CD4-positive, alpha-beta T cell treated with Interleukin-1 beta for 1 hour (primary cell): ENCODE results near the gene PI4KA.
"Not testable (repeated sequence)": the region's sequence is repeated elsewhere in the genome, so short reads cannot be mapped to it uniquely, and the experiment has no call there.

Experiments used
- DNase-seq, 2 donors: peaks; one replicate each; pipeline ENCODE4 v3.0.0-alpha.2; 2020 to 2022

PI4KA gene

DNA sequence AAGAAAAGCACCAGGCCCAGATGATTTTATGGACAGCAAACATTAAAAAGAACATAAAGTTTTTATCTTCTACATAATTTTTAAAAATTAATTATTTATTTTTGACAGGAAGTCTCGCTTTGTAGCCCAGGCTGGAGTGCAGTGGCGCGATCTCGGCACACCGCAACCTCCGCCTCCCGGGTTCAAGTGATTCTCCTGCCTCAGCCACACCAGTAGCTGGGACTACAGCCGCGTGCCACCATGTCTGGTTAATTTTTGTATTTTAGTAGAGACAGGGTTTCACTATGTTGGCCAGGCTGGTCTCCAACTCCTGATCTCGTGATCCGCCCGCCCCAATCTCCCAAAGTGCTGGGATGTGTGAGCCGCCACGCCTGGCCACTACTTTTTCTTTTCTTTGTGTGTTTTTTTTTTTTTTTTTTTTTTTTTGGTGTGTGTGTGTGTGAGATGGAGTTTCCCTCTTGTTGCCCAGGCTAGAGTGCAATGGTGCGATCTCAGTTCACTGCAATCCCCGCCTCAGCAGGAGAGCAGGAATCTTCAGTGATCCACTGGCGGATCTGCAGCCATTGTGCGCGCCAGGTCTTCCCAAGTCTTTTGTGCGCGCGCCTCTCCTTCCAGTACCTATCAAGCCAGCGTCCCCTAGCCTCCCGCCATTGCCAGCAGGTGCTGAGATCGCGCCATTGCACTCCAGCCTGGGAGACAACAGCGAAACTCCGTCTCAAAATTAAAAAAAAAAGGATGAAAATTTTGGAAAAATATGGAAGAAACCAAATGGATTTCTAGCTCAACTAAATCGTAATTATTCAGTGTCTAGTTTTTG is 171.0 kb downstream of the PI4KA start:
- DNase-seq = not testable (repeated sequence)

DNA sequence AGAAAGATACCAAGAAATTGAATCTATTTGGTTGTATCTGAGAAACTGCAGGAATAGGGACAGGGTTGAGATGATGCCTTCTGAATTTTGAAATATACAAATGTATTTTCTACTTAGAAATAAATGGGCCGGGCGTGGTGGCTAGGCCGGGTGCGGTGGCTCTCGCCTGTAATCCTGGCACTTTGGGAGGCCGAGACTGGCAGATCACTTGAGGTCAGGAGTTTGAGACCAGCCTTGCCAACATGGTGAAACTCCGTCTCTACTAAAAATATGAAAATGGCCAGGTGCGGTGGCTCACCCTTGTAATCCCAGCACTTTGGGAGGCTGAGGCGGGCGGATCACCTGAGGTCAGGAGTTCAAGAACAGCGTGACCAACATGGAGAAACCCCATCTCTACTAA is 172.8 kb downstream of the PI4KA start:
- DNase-seq = not testable (repeated sequence)

DNA sequence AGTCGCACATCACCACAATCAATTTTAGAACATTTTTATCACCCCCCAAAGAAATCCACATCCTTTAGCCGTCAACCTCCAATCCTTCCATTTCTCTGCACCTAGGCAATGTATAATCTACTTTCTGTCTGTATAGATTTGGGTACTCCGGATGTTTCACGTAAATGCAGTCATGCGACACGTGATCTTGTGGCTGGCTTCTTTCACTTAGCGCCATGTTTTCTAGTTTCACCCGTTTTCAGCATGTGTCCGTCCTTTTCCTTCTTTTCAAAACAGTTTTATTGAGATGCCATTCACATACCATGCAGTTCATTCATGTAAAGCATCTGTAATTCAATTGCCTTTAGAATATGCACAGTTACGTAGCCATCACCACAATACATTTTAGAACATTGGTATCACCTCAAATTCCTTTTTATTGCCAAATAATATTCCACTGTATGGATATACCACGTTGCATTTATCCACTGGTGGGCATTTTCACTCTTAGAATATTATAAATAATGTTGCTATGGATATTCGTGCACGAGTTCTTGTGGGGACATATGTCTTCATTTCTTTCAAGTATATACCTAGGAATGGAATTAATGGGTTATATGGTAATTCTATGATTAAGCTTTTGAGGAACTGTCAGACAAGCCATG is 179.7 kb downstream of the PI4KA start:
- DNase-seq = not testable (repeated sequence)

DNA sequence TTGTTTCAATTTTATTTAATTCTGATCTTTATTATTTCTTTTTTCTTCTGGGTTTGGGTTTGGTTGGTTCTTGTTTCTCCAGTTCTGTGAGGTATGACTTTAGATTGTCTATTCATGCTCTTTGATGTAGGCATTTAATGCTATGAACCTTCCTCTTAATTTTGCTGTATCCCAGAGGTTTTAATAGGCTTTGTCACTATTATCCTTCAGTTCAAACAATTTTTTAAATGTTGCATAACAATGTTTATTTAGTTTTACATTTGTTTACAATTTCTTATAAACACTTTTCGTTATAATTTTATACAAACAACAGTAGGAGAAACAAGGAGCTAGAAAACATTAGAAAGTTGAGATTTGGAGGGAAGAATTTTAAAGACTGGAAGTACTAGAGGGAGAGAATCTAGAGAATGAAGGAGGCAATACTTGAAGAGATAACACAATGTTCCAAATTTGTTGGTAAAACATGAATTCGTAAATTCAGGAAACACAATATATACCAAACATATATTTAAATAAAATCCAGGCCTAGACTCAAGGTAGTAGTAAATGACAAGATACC is 180.8 kb downstream of the PI4KA start:
- DNase-seq = no peak

DNA sequence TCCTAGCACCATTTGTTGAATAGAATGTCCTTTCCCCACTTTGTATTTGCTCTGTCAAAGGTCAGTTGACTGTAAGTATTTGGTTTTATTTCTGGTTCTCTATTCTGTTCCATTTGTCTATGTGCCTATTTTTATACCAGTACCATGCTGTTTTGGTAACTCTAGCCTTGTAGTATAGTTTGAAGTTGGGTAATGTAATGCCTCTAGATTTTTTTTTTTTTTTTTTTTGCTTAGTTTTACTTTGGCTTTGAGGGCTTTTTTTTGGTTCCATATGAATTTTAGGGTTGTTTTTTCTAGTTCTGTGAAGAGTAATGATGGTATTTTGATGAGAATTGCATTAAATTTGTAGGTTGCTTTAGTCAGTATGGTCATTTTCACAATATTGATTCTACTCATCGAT is 183.0 kb downstream of the PI4KA start:
- DNase-seq = not testable (repeated sequence)

DNA sequence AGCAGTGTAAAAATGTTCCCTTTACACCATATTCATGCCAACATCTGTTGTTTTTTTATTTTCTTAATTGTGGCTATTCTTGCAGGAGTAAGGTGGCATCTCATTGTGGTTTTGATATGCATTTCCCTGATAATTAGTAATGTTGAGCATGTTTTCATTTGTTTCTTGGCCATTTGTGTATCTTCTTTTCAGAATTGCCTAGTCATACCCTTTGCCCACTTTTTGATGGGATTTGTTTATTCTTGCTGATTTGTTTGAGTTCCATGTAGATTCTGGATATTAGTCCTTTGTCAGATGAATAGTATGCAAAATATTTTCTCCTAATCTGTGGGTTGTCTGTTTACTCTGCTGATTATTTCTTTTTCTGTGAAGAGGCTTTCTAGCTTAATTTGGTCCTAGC is 183.6 kb downstream of the PI4KA start:
- DNase-seq = no peak

DNA sequence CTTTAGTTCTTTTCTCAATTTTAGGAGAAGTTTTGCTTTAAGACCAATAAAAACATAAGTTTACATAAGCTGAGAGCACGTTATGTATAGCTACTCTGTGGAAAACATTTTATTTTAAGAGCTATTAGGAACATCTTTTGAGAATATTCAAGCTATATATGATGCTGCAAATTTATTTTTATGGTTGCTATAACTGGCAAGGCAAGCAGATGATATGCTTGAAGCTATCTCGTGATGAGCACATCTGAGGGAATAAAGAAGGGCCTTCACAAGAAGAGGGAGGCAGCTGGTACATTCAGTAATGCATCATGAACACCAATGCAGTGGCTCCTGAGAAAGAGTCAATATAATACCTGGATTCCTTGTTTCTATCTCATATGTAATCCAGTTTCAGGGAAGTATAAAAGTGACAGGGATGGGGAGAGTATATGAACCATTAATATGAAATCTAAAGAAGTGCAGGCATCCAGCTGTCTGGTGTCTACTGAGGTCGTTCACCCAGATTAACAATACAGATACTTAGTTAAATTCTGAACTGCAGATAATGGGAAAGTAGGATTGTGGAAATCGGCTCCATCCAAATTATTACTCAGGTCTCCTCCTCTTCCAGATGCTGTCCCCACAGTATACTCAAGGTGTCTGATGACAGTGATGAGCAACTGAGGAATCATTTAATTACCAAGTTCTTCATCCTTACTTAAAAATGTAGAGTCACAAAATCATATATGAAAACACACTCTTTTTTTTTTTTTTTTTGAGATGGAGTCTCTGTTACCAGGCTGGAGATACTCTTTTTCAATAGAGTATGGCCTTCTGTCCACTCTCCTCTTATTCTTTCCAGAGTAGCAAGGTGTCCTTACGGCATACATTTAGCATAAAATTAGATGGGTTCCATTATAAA is 185.1 kb downstream of the PI4KA start:
- no peak for DNase-seq

DNA sequence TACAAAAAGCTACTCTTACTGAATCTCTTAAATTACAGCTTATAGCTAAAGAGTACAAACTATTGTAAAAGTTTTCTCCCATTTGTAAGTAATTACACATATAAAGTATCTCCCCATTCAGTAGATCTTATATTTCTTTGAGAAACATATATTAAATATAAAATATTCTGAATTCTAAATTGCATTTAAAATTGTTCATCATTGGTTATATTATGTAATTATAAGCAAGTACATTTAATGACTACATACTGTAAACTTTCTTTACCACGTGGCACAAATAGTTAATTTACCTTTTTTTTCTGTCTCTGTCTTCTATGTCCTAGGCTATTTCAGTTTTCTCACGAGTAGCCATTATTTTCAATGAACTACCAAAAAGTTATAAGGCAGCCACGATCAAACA is 185.9 kb downstream of the PI4KA start:
- DNase-seq = no peak

DNA sequence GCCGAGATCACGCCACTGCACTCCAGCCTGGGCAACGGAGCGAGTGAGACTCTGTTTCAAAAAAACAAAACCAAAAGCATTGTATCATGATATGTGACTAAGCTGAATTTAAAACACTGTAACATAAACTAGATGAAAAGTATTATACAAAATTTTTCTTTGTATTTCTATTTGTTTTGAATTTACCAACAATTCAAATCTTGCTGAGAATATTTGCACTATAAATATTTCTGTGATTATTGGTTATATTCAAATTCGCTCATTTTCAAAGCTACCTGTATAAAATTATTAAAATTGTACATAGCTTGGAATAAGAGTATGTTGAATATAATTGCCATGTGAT is 186.6 kb downstream of the PI4KA start:
- DNase-seq = no peak

DNA sequence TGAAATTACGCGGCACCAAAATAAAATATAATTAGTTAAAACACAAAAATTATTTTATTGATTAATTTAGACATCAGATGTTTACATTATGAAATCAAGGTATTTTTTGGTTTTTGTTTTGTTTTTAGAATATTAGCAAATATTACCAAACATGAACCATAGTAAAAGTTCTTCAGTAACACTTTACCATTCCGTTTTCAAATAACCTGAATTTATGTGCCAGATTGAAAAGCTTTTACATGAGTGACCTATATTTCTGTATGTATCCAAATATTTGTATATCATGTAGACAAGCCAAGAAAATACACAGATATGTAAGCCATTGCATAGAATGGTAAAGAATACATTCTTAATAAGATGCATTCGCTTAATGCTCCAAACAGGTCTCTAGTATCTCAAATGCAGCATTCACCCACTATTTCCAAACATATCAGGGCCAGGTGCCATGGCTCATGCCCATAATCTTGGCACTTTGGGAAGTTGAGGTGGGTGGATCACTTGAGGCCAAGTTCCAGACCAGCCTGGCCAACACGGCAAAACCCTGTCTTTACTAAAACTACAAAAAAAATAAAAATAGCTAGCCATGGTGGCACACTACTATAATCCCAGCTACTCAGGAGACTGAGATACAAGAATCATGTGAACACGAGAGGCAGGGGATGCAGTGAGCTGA is 187.1 kb downstream of the PI4KA start:
- no peak for DNase-seq

DNA sequence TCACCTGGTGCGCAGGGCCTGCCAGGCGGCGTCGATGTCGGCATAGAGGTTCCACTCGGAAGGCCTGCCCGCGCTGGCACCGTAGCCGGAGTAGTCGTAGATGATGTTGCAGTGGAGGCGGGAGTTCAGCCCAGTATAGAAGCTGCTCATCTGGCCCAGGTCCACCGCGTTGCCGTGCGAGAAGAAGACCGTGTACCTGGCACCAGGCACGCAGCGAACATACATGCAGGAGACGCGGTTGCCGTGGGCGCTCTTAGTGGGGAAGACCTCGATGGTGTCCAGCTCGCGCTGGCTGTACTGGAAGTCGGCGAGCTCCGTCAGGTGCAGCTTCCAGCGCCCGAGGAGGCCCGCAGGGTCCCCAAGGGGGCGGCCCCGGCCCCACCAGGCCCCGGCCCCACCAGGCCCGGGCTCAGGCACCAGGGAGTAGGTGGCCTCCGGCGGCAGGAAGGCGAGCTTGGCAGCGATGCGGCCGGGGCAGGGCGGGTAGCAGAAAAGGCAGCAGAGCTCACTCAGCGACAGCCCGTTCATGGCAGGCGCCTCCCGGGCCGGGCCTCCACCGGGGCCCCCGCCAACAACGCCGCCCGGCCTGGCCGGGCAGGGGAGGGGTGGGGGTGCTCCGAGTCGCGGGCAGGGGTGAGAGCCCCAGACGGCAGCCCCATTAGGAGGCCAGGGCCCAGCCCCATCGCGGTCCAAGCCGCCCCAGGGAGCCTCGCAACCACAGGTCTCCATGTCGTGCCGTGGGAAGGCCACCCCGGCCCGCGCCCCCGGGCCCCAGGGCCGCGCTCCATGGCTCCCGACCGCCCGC is 188.0 kb downstream of the PI4KA start:
- DNase-seq = not testable (repeated sequence)

DNA sequence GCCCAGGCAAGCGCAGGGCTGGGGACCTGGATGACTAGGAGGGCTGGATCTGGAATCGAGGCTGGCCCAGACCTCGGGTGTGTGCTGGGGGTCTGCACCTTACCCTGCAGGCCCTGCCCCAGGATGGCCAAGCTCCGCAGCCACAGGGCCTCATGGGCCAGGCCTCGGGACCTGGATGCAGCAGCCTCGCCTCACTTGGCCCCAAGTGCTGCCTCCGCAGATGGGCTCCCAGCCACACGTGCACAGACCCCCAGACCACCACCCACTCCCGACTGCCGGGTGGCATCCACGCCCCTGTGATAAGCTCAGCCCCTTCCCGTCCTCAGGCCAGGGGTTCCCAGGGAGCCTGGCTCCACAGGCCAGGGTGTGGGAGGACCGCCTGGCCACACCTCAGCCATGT is 188.7 kb downstream of the PI4KA start:
- not testable (repeated sequence) for DNase-seq

DNA sequence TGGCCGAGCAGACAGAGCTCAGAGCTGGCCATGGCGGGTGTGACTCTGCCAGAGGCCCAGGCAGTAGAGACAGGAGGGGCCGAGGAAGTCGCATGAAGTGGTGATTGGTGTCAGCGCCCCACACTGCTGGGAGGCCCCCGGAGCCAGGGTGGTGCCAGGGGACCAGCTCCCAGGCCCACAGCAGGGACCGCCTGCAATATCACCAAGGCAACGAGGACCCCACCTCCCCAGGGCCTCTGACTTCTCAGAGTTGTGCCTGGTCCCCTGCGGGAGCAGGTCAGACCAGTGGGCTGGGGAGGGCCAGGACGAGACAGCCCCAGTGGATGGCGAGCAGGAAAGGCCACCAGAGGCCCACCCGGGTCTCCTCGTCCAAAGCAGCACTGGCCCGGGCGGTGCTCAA is 189.1 kb downstream of the PI4KA start:
- not testable (repeated sequence) for DNase-seq

DNA sequence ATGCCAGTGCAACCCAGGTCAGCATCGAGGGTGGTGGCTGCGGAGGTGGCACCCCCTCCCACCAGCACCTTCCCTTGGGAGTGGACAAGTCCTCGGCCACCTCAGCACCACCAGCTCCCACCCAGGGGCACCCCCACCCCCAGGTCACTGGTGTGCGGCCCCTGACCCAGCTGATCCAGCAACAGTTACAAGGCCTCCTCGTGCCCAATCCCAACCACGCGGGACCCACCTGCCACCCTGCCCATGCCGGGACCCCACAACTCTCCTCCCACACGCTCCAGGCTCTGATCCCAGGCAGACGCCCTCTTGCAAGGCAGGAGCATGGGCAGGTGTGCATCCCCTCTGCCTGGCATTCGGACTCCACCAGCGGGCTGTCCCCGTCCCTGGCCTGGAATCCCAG is 189.8 kb downstream of the PI4KA start:
- not testable (repeated sequence) for DNase-seq

DNA sequence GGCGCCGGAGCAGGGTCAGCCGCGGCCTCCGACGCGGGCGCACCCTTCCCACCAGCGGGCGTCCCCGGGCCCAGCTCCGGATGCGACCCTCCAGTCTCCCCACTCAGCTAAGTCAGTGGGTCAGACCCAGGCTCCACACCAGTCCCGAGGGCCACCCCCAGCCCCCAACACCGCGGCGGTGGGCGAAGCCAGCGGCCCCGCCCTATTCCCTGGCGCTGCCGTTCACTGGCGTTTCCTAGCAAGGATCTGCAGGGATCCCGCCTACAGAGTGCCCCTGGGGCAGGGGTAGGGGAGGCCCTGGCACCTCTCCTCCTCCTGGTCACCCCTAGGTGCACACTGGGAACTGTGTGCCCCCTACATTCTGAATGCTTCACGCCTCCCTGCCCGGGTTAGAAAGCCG is 190.4 kb downstream of the PI4KA start:
- not testable (repeated sequence) for DNase-seq

DNA sequence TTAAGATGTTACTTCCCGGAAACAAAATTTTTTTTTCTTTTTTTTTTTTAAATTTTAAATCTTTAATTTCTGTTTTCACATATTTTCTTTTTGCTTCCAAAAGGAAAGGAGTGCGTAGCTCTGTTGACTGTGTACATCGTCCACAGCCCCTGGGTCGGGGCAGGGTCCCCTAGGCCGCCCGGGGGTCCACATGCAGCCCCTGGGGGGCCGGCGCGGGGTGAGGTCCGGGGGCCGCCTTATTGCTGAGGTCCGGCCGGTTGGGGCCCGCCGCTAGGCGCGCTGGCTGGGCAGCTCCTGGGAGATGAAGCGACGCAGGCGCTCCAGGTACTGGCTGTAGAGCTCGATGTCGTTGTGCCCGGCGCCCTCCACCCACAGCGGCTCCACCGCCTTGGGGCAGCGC is 191.1 kb downstream of the PI4KA start:
- not testable (repeated sequence) for DNase-seq

DNA sequence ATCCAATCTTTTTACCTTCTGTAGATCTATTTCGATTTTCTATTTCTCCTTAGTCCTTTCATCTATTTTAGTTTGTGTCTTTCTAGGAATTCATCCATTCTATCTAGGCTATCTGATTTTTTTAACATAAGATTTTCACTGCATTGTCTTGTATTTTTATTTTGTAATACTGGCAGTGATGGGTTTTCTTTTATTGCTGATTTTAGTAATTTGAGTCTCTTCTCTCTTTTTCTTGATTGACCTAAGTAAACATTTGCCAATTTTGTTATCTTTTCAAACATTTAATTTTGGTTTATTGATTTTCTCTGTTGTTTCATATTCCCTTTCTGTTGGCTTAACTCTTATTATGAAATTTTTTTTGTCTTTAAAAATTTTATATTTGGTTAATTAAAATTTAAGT is 192.1 kb downstream of the PI4KA start:
- DNase-seq = no peak

DNA sequence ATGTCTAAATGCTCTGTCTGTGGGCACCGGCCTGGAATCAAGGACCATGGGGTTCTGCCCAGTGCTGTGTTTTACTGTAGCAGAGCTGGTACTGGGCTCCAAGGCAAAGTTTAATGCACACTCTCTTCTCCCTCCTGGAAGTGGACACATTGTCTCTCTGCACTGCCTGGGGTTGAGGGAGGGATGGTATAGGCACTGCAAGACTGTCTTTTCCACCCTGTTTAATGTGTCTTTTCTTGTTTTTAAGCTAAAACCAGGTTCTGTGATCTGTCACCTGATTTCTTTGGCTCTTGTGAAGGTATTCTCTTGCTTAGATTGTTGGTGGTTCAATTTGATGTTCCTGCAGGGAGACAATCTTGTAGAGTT is 194.0 kb downstream of the PI4KA start:
- no peak for DNase-seq

DNA sequence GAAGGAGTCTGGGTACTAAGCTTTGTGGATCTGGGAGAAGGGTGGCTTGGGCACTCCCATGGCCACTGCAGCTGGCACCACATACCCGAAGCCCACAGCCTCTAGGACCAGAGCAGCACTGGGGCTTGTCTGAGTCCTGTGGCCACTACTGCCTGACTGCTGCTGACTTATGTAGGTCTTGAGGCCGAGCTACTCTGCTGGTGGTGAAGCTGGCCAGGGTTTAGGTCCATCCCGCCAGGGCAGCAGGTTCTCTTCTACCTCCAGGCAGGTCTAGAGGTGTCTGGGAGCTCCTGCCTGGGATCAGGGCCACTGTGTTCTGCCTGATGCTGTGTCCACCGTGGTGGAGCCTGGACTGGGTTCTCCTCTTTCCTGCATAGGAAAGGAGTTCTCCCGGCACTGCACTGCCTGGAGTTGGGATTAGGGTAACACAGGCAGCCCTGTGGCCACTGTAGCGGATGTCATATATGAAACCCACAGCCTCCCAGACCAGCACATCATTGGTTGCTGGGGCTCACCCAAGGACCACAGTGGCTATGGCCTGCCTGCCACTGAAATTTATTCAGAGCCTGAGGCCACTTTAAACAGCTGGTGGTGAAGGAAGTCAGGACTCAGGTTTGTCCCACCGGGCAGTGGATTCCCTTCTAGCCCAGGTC is 194.5 kb downstream of the PI4KA start:
- no peak for DNase-seq

DNA sequence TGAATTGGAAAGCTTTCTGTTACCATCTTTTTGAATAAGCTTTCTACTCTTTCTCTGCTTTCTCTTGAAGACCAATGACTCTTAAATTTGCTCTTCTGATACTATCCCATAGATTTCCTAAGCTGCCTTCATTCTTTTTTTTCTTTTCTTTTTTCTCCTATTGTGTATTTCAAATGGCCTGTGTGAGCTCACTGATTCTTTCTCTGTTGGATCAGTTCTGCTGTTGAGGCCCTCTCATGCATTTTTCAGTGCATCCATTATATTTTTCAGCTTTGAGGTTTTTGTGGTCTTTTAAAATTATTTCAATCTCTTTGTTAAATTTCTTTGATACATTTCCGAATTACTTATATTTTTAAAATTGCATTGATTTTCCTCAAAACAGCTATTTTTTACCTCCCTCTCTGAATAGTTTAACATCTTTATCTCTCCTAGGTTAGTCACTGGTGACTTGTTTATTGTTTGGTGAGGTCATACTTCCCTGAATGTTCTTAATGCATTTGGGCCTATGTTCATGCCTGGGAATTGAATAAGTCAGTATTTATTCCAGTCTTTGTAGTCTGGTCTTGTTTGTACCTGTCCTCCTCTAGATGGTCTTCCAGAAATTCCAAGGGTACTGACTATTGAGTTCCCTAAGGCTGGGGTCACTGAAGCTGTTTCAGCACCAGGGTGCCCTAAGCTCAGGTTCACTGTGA is 195.3 kb downstream of the PI4KA start:
- no peak for DNase-seq
